ENCODE results near the gene ANAPC5.
A peak's percentile ranks its signal among the peaks of the same experiment; 100 is the strongest.
"Not testable (repeated sequence)": the region's sequence is repeated elsewhere in the genome, so short reads cannot be mapped to it uniquely, and the experiment has no call there.

Gene ANAPC5, protein sequence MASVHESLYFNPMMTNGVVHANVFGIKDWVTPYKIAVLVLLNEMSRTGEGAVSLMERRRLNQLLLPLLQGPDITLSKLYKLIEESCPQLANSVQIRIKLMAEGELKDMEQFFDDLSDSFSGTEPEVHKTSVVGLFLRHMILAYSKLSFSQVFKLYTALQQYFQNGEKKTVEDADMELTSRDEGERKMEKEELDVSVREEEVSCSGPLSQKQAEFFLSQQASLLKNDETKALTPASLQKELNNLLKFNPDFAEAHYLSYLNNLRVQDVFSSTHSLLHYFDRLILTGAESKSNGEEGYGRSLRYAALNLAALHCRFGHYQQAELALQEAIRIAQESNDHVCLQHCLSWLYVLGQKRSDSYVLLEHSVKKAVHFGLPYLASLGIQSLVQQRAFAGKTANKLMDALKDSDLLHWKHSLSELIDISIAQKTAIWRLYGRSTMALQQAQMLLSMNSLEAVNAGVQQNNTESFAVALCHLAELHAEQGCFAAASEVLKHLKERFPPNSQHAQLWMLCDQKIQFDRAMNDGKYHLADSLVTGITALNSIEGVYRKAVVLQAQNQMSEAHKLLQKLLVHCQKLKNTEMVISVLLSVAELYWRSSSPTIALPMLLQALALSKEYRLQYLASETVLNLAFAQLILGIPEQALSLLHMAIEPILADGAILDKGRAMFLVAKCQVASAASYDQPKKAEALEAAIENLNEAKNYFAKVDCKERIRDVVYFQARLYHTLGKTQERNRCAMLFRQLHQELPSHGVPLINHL

DNA sequence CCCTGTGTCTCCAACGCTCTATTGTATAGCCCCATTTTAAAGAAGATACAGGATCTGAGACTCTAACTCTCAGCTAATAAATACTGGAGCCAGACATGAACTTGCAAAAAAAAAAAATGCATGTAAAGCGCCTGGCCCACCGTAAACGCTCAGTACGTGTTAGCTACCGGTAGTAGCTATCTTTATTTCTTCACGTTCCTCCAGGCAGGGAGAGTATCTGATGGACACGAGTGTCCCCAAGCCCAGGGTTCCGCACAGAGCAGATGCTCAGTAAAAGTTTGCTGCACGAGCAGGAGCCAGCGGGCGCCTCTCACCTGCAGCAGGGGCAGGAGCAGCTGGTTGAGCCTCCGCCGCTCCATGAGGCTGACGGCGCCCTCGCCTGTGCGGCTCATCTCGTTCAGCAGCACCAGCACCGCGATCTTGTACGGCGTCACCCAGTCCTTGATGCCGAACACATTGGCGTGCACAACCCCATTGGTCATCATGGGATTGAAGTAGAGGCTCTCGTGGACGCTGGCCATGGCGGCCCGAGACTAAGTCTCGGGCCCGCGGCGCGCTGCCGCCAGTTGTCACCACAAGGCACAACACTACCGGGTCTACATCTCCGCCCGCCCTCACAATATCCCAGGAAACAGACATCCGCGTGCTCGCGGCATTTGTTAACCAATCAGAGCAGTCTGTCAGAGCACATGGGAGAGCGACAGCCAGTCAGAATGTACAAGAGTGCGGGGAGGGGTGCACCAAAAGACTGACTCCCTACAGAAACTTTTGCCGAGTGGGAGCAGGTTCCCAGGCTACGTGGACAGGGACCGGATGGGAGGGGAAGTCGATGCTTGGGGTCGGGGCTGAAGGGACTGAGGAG is at the start of gene ANAPC5:
ANAPC5 (minus strand) TSS at position 592 of the 862 bp plus-strand sequence; CDS start at position 521, 71 bp downstream.
- DNase-seq, result peak; percentile 94

DNA sequence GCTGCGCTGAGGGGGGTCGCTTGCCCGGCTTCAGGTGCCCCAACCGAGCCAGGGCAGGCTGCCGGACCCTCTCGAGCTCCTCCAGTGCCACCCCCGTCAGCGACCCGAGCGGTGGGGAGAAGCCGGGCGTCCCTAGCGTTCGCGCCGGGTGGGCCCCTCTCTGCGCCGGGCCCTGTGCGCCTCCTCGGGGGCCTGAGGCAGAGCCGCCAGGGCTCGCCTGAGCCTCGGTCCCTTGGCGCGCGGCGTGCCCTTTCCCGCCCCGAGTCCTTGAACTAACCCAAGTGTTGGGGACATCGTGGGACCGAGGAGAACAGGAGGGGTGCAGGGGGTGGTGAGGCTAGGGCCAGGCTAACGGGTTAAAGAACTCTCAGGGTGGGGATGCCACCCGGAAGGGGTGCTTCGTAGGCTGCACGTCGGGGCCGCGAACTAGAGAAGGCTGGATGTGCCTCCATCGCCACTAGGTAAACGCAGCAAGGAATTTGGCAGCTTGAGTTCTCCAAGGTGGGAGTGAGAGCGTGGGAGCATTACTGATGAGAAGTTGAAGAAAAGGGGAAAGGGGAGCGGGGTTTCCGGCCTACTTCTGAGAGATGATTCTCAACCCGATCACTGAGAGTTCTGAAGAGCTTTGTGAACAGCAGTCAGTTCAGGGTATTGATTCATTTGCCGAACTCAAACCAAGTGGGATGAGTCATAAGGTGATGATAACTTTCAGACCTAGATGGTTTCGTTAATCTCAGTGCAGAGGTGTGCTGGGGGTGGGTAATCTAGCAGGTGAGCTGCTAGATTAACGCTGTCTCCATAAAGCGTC is 48.3 kb upstream of the ANAPC5 start:
- peak; percentile 30 for DNase-seq

DNA sequence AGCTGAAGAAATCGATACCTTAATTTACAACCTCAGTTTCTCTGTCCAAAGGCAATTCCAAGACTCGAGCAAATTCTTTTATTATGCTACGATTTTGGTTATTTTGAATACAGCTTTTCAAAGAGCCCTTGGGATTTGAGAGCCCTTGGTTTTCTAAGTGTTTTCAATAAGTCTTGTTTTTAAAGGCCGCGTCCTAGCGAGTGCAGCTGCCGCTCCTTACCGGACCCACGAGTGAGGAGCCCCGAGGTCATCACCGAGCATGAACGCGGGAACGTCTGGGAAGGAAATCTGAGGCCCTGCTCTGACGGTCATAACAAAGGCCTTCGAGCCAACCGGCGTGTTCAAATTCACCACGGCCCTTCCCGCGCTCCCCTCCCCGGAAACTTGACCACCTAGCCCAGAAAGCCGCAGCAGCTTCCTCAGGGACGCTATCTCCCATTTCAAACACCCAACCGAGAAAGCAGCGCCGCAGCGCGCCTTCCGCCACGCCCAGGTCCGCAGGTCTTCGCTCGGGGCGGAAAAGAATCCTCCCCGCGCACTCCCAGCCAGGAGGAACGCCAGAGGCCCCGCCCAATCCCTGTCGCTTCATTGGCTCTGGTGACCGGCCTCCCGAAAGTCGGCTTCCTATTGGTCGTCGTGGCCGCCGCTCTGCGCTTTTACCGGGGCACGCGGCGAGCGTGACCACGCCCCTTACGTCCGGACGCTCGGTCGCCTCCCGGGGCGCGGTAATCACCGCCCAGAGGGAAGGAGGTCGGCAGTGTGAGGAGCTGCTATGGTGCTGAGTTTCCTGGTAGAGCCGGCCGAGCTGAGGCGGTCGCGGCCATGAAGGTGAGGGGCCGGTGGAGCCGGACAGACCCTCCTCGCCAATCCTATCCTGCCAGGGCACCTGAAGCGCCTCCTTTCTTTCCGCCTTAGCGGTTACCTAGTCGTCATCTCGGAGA is 47.5 kb upstream of the ANAPC5 start, which contains the start of gene RNF34:
RNF34 (plus strand) TSS at position 728 of the 941 bp plus-strand sequence; CDS start at position 823, 95 bp downstream.
- DNase-seq, result peak; percentile 96

DNA sequence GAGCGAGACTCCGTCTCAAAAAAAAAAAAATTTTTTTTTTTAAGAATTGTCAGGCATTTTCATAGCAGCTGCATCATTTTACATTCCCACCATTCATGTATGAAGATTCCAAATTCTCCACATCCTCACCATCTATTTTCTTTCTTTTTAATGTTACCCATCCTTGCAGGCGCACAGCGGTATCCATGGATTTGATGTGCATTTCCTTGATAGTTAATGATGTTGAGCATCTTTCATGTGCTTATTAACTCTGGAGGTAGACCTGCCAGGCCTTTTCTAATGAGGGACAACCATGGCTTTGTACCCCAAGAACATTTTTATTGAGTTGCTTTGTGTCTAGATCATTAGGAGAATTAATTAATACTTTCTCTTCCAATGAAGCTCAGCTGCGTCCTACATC is 46.1 kb upstream of the ANAPC5 start:
- no peak for DNase-seq

DNA sequence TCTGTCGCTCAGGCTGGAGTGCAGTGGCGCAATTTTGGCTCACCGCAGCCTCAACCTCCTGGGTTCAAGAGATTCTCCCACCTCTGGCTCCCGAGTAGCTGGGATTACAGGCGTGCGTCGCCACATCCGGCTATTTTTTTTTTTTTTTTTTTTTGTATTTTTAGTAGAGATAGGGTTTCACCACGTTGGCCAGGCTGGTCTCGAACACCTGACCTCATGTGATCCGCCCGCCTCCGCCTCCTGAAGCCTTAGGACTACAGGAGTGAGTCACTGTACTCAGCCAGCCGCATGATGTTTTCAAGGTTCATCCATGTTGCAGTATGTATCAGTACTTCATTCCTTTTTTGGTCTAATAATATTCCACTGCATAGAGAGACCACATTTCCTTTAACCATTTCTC is 45.3 kb upstream of the ANAPC5 start:
- no peak for DNase-seq

DNA sequence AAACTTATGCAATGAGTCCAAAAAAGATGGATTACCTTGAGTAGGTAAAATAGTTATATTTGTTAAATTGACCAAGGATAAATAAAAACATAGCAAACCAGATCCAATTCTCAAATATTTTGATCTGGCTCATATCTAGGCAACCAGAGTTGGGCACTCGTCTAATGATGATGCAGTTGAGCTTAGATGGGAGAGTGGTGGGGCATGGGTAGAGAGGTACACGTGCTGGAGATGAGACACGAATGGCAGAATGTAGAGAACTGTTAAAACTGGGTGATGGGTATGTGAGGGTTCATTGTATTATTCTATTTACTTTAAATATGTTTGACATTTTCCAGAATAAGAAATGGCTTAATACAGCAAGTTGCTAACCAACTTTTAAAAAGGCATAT is 40.1 kb upstream of the ANAPC5 start:
- DNase-seq, result no peak

DNA sequence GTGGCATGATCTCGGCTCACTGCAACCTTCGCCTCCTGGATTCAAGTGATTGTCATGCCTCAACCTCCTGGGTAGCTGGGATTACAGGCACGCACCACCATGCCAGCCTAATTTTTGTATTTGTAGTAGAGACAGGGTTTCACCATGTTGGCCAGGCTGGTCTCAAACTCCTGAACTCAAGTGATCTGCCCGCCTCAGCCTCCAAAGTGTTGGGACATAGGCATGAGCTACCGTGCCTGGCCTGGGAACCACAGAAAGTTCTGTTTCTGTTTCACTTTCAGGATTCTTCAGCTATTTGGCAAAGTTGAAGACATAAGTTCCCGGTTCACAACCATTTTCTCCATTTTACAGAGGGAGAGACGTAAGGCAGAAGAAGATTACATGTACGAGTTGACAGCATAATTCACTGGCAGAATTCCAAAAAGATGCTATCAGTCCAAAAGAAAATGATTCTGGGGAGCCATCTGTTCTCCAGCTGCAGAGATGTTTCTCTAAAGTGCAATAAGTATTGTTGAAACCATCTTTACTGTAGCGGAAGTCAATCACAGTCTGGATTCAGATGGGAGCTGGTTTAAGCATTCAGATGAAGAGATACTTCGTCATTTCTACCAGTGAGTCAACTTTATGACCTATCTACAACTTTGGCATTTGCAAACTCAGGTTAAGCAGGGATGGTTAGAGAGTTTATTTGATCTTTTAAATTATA is 39.6 kb upstream of the ANAPC5 start:
- DNase-seq, result no peak

DNA sequence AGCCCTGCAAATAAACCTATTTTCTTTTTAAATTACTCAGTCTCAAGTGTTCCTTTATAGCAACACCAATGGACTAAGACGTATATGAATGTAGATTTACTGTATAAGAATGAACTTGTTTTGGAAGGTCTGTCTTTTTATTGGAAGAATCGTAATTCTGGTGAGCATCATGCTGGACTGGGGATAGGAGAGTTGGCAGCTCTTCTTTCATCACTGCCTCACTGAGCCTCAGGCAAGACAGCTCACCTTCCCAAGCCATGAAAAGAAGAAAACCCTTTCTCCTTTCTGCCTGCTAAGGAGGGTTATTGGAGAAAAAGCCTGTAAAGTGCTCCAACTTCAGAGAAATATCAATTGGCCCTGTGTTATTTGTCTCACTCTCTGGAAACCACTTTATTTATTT is 38.6 kb upstream of the ANAPC5 start:
- DNase-seq, result no peak

DNA sequence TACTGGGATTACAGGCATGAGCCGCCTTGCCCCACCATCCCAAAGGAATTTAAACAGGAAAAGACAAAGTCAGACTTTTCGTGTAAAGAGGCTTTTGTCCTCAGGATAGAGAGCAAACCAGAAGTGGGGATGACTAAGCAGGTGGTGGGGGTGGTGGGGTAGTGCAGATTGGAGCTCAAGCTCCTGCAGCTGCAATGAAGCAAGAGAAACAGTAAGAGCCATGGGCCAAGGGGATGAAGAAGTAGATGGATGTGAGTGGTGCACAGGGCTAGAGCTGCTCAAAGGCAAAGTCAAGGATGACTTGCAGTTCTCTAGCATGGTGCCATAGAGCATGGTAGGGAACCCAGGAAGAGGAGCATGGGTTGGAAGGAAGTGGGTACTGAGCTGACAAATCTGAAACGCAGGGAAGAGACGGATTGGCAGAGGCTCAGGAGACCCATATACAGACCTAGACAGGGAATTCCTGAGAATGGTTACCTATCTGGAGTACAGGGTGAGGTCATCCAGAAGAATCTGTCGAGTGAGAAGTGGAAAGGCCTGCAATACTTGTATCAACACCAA is 36.3 kb upstream of the ANAPC5 start:
- no peak for DNase-seq

DNA sequence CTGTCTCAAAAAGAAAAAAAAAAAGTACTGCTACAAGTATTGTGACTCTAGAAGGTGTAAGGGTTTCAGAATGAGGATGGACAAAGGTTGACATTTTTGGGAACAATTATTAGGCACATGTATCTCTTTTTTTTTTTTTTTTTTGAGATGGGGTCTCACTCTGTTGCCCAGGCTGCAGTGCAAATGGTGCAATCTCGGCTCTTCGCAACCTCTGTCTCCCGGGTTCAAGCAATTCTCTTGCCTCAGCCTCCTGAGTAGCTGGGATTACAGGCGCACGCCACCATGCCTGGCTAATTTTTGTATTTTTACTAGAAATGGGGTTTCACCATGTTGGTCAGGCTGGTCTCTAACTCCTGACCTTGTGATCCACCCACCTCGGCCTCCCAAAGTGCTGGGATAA is 32.7 kb upstream of the ANAPC5 start:
- not testable (repeated sequence) for DNase-seq

DNA sequence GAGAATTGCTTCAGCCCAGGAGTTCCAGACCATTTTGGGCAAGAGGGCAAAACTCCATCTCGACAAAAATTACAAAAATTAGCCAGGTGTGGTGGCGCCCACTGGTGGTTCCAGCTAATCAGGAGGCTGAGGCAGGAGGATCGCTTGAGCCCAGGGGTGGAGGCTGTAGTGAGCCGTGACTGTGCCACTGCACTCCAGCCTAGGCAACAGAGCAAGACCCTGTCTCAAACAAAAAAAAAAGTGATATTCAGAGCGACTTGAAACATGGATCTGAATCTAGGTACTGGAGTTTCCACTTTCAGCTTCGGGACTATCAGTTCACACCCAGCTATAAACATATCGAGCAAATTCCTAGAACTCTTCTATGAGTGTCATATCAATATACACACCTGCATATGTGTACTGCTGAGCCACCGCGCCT is 31.4 kb upstream of the ANAPC5 start:
- DNase-seq, result no peak

DNA sequence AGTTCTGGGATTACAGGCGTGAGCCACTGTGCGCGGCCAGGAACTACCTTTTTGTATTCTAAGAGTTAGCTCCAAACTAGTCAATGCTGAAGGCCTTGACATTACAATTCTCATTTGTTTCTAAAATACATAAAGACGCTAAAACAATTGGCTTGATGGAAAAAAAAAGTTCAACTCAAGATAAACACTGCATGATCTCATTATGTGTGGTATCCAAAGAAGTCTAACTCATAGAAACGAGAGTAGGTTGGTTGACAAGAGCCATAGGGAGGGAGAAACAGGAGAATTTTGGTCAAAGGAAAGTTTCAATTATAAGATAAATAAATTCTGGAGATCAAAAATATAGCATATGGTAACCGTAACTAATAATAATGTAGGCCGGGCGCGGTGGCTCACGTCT is 27.7 kb upstream of the ANAPC5 start:
- DNase-seq, result no peak

DNA sequence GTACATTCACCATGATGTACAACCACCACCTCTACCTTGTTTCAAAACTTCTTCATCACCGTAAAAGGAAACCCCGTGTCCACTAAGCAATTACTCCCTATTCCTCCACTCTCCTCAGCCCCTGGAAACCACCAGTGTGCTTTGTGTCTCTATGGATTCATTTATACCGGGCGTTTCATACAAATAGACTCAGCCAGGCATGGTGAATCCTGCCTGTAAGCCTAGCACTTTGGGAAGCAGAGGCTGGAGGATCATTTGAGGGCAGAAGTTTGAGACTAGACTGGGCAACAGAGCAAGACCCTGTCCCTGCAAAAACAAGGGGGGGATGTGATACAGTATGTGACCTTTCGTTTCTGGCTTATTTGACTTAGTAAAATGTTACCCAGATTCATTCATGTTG is 26.5 kb upstream of the ANAPC5 start:
- DNase-seq, result no peak

DNA sequence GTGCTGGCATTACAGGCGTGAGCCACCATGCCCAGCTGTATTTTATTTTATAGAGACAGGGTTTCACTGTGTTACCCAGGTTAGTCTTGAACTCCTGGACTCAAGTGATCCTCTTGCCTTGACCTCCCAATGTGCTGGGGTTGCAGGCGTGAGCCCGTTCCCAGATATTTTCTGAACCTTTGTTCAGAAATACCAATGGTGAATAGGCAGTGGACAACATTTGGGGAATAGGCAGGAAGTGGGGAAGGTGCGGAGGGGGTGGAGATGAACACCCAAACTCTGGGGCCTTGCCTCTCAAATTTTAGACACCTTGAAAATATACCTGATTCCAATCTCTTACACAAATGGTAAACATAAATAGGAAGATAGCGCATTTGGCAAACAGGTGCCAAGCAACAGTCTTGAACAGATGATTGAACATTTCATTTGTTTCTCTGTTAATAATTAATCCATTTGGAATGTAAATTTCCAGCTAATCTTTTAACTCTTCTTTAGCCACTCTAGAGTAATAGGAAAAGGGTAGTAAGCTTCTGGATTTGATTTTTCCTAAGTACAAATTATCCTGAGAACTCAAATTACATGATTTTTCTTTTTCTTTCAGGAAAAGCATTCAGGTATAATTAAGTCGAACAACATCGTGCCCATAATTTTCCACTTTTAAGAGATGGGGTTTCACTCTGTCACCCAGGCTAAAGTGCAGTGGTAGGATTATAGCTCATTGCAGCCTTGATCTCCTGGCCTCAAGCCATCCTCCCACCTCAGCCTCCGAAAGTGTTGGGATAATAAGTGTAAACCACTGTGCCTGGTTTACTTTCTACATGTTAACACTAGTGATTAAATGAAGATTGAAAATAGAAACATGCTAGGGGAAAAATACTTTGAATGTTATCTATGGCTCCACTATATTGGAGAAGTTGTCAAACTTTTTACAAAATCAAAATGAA is 24.8 kb upstream of the ANAPC5 start:
- DNase-seq, result no peak

DNA sequence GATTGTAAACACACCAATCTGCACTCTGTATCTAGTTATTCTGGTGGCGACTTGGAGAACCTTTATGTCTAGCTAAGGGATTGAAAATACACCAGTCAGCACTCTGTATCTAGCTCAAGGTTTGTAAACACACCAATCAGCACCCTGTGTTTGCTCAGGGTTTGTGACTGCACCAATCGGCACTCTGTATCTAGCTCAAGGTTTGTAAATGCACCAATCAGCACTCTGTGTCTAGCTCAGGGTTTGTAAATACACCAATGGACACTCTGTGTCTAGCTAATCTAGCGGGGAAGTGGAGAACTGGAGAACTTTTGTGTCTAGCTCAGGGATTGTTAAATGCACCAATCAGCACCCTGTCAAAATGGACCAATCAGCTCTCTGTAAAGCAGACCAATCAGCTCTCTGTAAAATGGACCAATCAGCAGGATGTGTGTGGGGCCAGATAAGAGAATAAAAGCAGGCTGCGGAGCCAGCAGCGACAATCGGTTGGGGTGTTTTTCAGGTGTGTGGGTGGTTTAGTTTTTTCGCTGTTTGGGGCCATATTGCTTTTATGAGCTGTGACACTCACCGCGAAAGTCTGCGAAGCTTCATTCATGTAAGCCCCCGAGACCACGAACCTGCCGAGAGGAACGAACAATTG is 22.9 kb upstream of the ANAPC5 start:
- not testable (repeated sequence) for DNase-seq

DNA sequence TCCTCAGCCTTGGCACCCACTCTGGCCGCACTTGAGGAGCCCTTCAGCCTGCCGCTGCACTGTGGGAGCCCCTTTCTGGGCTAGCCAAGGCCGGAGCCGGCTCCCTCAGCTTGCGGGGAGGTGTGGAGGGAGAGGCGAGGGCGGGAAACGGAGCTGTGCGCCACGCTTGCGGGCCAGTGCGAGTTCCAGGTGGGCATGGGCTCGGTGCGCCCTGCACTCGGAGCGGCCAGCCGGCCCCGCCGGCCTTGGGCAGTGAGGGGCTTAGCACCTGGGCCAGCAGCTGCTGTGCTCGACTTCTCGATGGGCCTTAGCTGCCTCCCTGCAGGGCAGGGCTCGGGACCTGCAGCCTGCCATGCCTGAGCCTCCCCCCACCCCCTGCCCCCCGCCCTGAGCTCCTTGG is 22.1 kb upstream of the ANAPC5 start:
- DNase-seq, result not testable (repeated sequence)

DNA sequence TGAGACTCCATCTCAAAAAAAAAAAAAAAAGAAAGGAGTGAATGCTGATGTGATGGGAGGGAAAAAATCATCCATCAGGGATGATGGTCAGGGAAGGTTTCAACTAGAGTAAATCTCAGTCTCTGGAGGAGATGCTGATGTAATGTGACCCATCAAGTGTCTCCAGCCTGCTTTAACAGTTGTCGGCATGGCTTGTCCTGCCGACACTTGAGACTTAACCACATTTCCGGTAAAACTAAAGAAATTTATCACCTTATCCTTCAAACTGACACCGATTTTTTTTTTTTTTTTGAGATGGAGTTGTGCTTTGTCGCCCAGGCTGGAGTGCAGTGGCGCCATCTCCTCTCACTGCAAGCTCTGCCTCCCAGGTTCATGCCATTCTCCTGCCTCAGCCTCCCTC is 21.5 kb upstream of the ANAPC5 start:
- DNase-seq, result no peak

DNA sequence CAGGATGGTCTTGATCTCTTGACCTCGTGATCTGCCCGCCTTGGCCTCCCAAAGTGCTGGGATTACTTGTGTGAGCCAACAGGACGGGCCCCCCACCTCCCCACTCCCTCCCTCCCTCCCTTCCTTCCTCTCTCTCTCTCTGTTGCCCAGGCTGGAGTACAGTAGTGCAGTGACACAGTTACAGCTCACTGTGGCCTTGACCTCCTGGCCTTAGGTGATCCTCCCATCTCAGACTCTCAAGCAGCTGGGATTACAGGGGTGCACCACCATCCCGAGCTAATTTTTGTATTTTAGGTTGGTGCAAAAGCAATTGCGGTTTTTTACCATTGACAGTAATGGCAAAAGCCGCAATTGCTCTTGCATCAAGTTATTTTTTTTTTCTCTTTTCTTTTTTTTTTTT is 19.2 kb upstream of the ANAPC5 start:
- no peak for DNase-seq
